Skeletal muscle tissue (tissue), 4 donors: ENCODE results near the gene RAB8B. TPM values are rescaled to one million over a fixed set of nuclear protein-coding genes. Genes with fewer than 3 reads are reported as not detected.
A peak's percentile ranks its signal among the peaks of the same experiment; 100 is the strongest.
"Not testable (repeated sequence)": the region's sequence is repeated elsewhere in the genome, so short reads cannot be mapped to it uniquely, and the experiment has no call there.

ENCODE experiments used
- H3K27ac ChIP-seq: one replicate; pipeline ENCODE4 v1.7.0; 2013; ENCODE audit warnings: mild to moderate bottlenecking, low read depth, low read length, inconsistent platforms
- H3K27me3 ChIP-seq, 3 donors: one replicate each; pipeline ENCODE4 v1.7.0; 2013; ENCODE audit warnings: low read length in 3 of 3; ENCODE audit not compliant: control insufficient read depth in 3 of 3, insufficient read depth in 3 of 3
- H3K36me3 ChIP-seq, 3 donors: one replicate each; pipeline ENCODE4 v1.7.0; 2013; ENCODE audit warnings: low read length in 3 of 3; ENCODE audit not compliant: control insufficient read depth in 3 of 3, insufficient read depth in 3 of 3
- H3K4me1 ChIP-seq, 3 donors: one replicate each; pipeline ENCODE4 v1.7.0; 2013; ENCODE audit warnings: low read length in 3 of 3, mild to moderate bottlenecking in 3 of 3; ENCODE audit not compliant: control insufficient read depth in 3 of 3, insufficient read depth in 3 of 3
- H3K4me3 ChIP-seq, 3 donors: one replicate each; pipeline ENCODE4 v1.7.0; 2013; ENCODE audit warnings: low read length in 3 of 3
- H3K9ac ChIP-seq, 3 donors: one replicate each; pipeline ENCODE4 v1.7.0; 2013; ENCODE audit warnings: low read length in 3 of 3, mild to moderate bottlenecking in 3 of 3, moderate library complexity in 2 of 3, low read depth in 1 of 3
- H3K9me3 ChIP-seq, 3 donors: one replicate each; pipeline ENCODE4 v1.7.0; 2013; ENCODE audit warnings: low read length in 3 of 3; ENCODE audit not compliant: control insufficient read depth in 3 of 3
- total RNA-seq: library from RNA; depleted of rRNA; stranded (reverse); fragments of >200 nt; gene quantifications from one replicate; pipeline ENCODE4 v1.2.3, GENCODE V29; 2014
- donor health status: Osteomylitis.

RAB8B gene
- total RNA-seq, 1 donor from 2014 or later = 26.6 TPM

DNA sequence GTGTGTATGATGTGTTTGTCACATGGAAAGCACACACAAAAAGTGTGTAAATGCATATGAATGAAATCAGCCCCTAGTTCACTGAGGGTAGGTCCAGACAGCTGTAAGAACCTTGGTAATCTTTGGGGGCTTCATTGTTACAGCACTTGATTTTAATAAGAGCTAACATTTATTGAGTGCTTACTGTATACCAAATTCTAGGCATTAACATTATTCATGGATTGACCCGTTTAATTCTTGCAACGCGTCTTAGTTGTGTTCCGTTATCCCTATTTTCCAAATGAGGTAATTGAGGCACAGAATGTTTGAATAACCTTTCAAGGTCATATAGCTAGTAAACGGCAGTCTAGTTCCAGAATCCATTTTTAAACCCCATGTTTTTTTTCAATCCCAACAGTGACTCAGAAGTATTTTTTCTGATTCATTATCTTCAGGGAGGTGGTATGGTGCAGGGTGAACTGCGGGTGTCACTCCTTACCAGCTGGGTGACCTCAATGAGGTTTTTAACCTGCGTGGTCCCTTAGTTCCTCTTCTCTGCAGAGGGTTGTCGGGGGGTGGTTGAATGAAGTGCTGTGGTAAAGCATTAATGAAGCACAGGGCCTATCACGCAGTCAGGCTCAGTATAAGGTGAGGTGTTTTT, 14.2 kb downstream of the RAB8B start:
- Histone ChIP-seq H3K4me1 (no peaks in the 10 kb centered on the region), H3K27ac (no peak overlapping the region), H3K4me3 (no peak overlapping the region), H3K36me3 (no peaks in the 10 kb centered on the region), H3K27me3 (no peaks in the 10 kb centered on the region), H3K9ac (no peak overlapping the region), H3K9me3 (no peaks in the 10 kb centered on the region)

DNA sequence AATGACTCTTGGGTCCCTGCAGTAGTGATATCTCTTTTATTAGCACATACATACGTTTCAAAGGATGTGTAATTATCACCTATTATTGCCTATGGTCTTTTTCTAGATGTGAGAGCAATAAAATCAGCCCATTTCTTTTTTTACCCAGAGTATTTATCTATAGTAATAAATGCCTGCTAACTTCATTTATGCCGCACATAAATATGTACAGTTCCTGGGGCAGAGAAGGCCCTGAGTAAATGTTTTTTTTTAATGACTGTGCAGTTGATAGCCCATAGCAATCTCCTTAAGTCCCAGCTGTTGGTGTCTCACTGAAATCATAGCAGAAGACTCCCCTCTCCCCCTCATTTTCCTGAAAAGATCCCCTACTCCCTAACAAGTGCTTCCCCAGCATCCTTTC, 16.7 kb downstream of the RAB8B start:
- Histone ChIP-seq H3K9ac (no peak overlapping the region), H3K4me1 (no peaks in the 10 kb centered on the region), H3K27ac (no peak overlapping the region)

DNA sequence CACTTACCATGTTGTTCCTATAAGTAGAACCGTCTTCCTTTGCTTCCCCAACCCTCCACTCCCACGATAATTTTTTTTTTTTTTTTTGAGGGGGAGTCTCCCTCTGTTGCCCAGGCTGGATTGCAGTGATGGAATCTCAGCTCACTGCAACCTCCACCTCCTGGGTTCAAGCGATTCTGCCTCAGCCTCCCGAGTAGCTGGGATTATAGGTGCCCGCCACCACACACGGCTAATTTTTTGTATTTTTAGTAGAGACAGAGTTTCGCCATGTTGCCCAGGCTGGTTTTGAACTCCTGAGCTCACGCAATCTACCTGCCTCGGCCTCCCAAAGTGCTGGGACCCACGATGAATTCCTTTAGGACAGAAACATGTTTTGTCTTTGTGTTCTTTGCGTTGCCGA, 19.4 kb downstream of the RAB8B start:
- not testable (repeated sequence) for H3K27ac ChIP-seq, H3K4me3 ChIP-seq, H3K27me3 ChIP-seq, H3K36me3 ChIP-seq, H3K9ac ChIP-seq, H3K9me3 ChIP-seq, H3K4me1 ChIP-seq

More for the DNA sequence above, 16.7 kb downstream of the RAB8B start:
- no peaks in the 10 kb centered on the region for H3K36me3 ChIP-seq
- H3K27me3 ChIP-seq = no peaks in the 10 kb centered on the region
- H3K9me3 ChIP-seq = no peaks in the 10 kb centered on the region
- H3K4me3 ChIP-seq = no peak overlapping the region

DNA sequence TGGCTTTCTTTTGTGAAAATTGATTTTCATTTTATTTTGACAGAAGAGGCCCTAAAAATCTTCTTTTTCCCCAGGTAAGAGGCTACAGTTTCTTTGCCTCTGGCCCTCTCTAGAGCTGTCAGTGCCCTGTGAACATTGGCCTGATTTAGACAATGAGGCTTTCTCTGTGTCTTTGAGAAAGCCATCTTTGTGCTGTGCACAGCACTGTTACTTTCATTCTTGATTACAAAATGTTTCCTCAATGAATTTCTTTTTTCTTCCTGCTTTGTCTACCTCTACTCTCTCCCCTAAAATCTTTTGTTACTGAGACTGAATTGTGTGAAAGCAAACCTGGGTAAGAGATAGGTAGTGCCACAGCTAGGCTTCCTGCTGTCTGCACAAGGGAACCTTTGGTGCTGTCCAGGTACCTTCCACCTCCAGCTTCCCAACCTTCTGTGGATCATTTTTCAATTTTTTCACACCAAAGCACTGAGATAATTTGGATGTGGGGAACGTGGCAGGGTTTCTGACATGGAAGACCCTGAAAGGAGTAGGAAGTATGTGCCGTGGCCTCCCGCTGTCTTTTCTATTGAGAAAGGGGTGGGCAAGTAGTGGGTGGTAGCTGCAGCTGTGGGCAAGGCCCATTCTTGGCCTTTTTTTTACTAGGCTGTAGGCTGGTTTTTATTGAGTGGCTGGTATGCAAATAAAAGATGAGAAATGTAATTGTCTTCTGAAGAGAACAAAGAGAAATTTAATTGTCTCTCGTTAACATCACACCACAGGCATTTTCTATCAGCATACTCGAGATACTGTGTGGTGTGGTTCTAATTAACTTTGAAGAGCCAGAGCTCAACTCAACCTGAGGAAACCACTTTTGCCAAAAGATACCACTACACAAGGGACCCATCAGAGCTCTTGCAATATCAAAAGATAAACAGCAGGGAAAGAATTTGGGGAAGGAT, 21.0 kb downstream of the RAB8B start:
- H3K9me3 ChIP-seq = no peaks in the 10 kb centered on the region
- no peak overlapping the region for H3K4me3 ChIP-seq
- H3K27me3 ChIP-seq = no peaks in the 10 kb centered on the region
- H3K9ac ChIP-seq = no peak overlapping the region
- H3K4me1 ChIP-seq = no peaks in the 10 kb centered on the region
- H3K36me3 ChIP-seq = no peaks in the 10 kb centered on the region
- H3K27ac ChIP-seq = no peak overlapping the region

DNA sequence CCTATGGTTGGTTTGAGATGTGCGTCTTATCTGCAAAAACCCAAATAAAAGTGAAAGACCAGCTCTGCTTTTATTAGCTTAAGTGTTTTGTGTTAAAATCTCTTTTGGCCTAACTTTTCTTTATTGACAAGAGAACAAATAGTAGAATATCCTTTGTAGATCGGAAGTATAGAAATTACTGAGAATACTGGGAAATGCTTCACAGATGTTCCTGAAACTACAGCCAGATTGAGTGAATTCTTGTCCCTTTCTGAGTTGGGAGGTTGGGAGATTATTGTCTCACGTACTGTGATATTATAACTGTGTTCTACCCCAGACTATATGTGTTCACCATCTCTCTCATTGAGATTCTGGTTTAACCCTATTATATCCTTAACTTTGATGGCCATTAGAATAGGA, 21.7 kb downstream of the RAB8B start:
- Histone ChIP-seq H3K27me3 (no peaks in the 10 kb centered on the region), H3K36me3 (no peaks in the 10 kb centered on the region), H3K4me1 (no peaks in the 10 kb centered on the region), H3K9me3 (no peaks in the 10 kb centered on the region), H3K27ac (no peak overlapping the region), H3K4me3 (no peak overlapping the region), H3K9ac (no peak overlapping the region)

DNA sequence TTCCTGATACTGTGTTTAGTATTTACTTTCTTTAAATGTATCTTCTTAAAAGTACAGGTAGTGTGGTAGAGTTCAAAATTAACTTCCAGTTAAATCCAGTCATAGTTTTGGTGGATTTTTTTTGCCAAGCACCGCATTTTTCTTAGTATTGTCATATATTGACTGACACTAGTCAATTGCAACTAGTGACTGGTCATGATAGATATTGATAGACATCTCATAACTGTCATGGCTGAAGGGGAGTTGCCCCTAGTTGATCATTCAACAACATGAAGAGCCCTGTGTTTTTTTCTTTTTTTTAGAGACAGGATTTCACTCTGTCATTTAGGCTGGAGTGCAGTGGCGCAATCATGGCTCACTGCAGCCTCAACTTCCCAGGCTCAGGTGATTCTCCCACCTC, 22.1 kb downstream of the RAB8B start:
- Histone ChIP-seq H3K9ac (no peak overlapping the region), H3K27ac (peak overlapping the region; percentile 39), H3K9me3 (no peaks in the 10 kb centered on the region), H3K4me3 (no peak overlapping the region), H3K4me1 (no peaks in the 10 kb centered on the region), H3K27me3 (no peaks in the 10 kb centered on the region), H3K36me3 (no peaks in the 10 kb centered on the region)

DNA sequence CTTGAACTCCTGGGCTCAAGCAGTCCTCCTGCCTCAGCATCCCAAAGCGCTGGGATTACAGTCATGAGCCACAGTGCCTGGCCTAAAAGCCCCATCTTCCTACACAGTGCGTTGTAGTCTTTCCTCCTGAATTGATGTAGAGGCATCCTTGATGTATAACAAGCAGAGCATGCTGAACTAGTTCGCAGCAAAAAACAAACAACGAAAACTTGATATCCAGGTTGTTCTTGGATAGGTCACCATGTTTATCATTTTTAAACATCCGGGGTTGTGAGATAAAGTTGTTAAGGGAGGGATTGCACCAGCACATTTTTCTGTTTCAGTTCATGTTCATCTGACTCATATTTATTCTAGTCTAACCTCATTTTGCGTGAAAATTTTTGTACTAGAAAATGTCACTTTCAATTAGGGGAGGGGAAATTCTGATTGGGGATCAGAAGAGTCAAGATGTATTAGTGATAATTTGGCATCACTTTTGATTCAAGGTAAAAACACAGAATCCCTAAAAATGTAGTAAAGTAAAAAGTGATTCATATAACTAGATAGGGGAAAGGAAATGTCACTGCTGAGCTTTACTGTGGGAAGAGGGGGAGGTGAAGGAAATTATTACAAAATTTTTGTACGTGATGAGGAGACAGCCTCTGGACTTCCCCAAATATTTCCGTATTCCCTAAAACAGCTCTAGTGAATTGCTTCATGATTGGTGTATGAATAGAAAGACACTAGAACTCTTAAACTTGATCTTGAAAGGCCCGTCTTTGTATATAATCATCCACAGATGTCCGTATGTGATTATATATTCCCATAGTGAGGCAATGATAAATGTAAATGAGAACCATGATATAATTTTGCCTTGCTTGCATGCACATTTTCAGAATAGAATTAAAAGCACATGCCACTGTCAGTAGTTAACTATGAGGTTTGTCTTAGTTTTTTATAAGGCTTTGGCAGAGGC, 22.9 kb downstream of the RAB8B start:
- H3K36me3 ChIP-seq = no peaks in the 10 kb centered on the region
- H3K27ac ChIP-seq = peak overlapping the region; percentile 39
- H3K4me3 ChIP-seq = no peak overlapping the region
- H3K27me3 ChIP-seq = no peaks in the 10 kb centered on the region
- H3K4me1 ChIP-seq = no peaks in the 10 kb centered on the region
- no peaks in the 10 kb centered on the region for H3K9me3 ChIP-seq
- no peak overlapping the region for H3K9ac ChIP-seq

DNA sequence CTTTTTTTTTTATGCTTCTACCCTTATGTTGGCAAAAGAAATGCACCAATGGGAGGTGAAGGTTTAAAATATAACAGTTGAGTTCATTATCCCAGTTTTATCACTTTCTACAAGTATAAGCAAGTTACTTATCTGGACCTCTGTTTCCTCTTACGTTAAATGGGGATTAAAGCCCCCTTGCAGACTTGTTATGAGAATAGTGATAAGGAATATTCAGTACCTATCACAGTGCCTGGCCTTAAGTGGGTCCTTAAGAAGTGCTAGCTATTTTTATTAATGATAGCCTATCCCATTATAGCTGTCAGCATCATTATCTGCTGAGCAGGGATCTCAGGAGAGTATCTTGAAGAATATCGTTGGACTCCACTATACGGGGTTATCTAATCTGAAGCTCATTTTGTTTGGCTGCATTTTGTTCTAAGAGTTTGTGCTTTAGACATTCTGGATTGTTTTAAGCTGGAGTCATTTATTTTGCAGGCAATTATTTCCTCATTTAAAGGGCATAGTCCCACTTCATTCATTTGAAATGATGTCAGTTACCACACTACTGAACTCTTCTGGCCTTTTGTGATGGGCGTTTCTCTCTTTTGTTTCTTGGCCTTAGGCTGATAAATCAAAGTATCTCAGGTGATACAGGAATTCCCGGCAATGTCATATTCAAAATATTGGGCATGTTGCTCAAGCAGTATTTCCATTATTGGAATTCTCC, 28.8 kb downstream of the RAB8B start:
- H3K36me3 ChIP-seq = no peaks in the 10 kb centered on the region
- H3K27me3 ChIP-seq = no peaks in the 10 kb centered on the region
- H3K4me3 ChIP-seq = no peak overlapping the region
- peaks cover 6 to 10% (median 7%) of the 10 kb centered on the region in 3 donors for H3K4me1 ChIP-seq
- no peak overlapping the region for H3K9ac ChIP-seq
- no peaks in the 10 kb centered on the region for H3K9me3 ChIP-seq
- no peak overlapping the region for H3K27ac ChIP-seq

DNA sequence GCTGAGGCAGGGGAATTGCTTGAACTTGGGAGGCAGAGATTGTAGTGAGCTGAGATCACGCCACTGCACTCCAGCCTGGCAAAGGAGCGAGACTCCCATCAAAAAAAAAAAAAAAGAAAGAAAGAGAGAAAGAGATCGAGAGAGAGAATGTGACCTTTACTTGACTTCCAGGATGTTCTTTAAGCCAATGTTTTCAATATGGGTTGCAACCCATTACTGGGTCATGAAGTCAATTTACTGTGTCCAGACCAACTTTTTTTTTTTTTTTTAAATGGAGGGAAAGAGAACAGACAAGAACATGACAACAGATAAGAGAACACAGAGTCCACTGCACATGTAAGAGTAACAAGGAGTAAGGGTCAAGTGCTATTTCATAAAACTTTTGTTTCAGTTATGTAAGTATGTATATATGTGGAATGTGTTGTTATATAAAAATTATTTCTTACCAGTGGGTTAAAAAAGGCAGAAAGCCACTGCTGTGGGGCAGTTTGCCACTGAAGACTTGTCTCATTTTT, 29.8 kb downstream of the RAB8B start:
- H3K4me1 ChIP-seq = peaks cover 6 to 10% (median 7%) of the 10 kb centered on the region in 3 donors
- H3K9me3 ChIP-seq = no peaks in the 10 kb centered on the region
- no peak overlapping the region for H3K27ac ChIP-seq
- H3K4me3 ChIP-seq = no peak overlapping the region
- H3K27me3 ChIP-seq = no peaks in the 10 kb centered on the region
- H3K9ac ChIP-seq = no peak overlapping the region
- no peaks in the 10 kb centered on the region for H3K36me3 ChIP-seq
